A549 (cell line): ENCODE data around the gene GNB4. TPM values are rescaled to one million over a fixed set of nuclear protein-coding genes. Genes with fewer than 3 reads are reported as not detected.

ENCODE experiments used
- ATAC-seq, 2 experiments: fragments of 200-7000 bp in 1 of 2; fragments of >200 bp in 1 of 2; cut with Nextera tagmentation in 1 of 2; cut with Tn5 transposase in 1 of 2; 3 replicates each; pipeline versions ENCODE4 v1.8.0 to v1.9.1; 2018 to 2020; ENCODE audit warnings: mild to moderate bottlenecking in 1 of 2, moderate library complexity in 1 of 2
- CTCF ChIA-PET: fragments of 300-600 bp; sonication (Branson Sonifier 250); formaldehyde crosslinking; extraction: SDS; loops from one replicate; lab custom pipeline; 2021; ENCODE audit warnings: antibody characterized with exemption, inconsistent platforms; lab: Yijun Ruan, JAX
- POLR2A ChIA-PET: fragments of 350-600 bp; formaldehyde crosslinking; extraction: SDS; loops from one replicate; lab custom pipeline; 2021; ENCODE audit warnings: antibody characterized with exemption, inconsistent platforms; lab: Yijun Ruan, JAX
- DNase-seq, 2 experiments: peaks; one replicate each; pipeline versions ENCODE4 v3.0.0 to v3.0.0-alpha.2; 2011 to 2016; ENCODE audit warnings: low read depth in 1 of 2, low spot score in 1 of 2
- FAIRE-seq: peaks from 2 replicates; lab custom pipeline; 2011; peaks lifted over from hg19 to GRCh38; lab: Jason Lieb, UNC
- H3K27ac ChIP-seq, 2 experiments: fragments of >200 bp; sonication (Bioruptor Twin); formaldehyde crosslinking; 3 replicates each; pipeline ENCODE4 v1.5.1; 2016 to 2017
- H3K4me1 ChIP-seq: fragments of >200 bp; sonication (Bioruptor Twin); formaldehyde crosslinking; 3 replicates; pipeline ENCODE4 v1.6.1; 2016
- H3K4me2 ChIP-seq: fragments of >200 bp; sonication (Bioruptor Twin); formaldehyde crosslinking; 3 replicates; pipeline ENCODE4 v1.6.1; 2016
- H3K4me3 ChIP-seq: fragments of >200 bp; sonication (Bioruptor Twin); formaldehyde crosslinking; 3 replicates; pipeline ENCODE4 v1.5.1; 2016
- H3K9me3 ChIP-seq: fragments of >200 bp; sonication (Bioruptor Twin); formaldehyde crosslinking; 3 replicates; pipeline ENCODE4 v1.6.1; 2016
- CBX2 ChIP-seq: fragments of 200-600 bp; sonication (generic); IDR thresholded peaks from 2 replicates; pipeline ENCODE4 v1.6.1; 2016; ENCODE audit warnings: low read depth, mild to moderate bottlenecking, borderline replicate concordance
- E2F6 ChIP-seq: IDR thresholded peaks from 2 replicates; pipeline ENCODE4 v1.6.1; 2012; ENCODE audit warnings: low read depth, borderline replicate concordance
- EP300 ChIP-seq, 2 experiments: fragments of >200 bp; sonication (Bioruptor Twin); formaldehyde crosslinking; IDR thresholded peaks; 2 replicates in 1 of 2; 3 replicates in 1 of 2; pipeline ENCODE4 v1.6.1; 2016 to 2017
- ESRRA ChIP-seq: fragments of 150-350 bp; IDR thresholded peaks from 2 replicates; pipeline ENCODE4 v1.6.1; 2014; ENCODE audit warnings: mild to moderate bottlenecking, low read length, borderline replicate concordance
- FOSB ChIP-seq: fragments of 250-450 bp; sonication (Bioruptor Pico); IDR thresholded peaks from 2 replicates; pipeline ENCODE4 v1.5.0; 2020; ENCODE audit warnings: mild to moderate bottlenecking, moderate library complexity
- FOSL2 ChIP-seq, 2 experiments: fragments of 450-650 bp in 1 of 2; fragments of >200 bp in 1 of 2; sonication (Bioruptor Twin) in 1 of 2; formaldehyde crosslinking; IDR thresholded peaks; 2 replicates each; pipeline versions ENCODE4 v1.5.0 to v1.6.1; 2016 to 2020; ENCODE audit warnings: mild to moderate bottlenecking in 1 of 2, moderate library complexity in 1 of 2
- GATA3 ChIP-seq: IDR thresholded peaks from 2 replicates; pipeline ENCODE4 v1.6.1; 2012; ENCODE audit warnings: borderline replicate concordance
- KDM5A ChIP-seq: fragments of 200-600 bp; sonication (generic); IDR thresholded peaks from 2 replicates; pipeline ENCODE4 v1.6.1; 2016; ENCODE audit warnings: antibody characterized with exemption, mild to moderate bottlenecking
- POLR2AphosphoS2 ChIP-seq: conservative IDR thresholded peaks from 2 replicates; pipeline ENCODE4 v1.6.1; 2012; ENCODE audit warnings: low read length, improper control_type of control experiment, inconsistent platforms
- RAD21 ChIP-seq, 2 experiments: fragments of >200 bp in 1 of 2; sonication (Bioruptor Twin) in 1 of 2; formaldehyde crosslinking in 1 of 2; IDR thresholded peaks in 1 of 2; conservative IDR thresholded peaks in 1 of 2; 2 replicates in 1 of 2; 3 replicates in 1 of 2; pipeline ENCODE4 v1.6.1; 2012 to 2018; ENCODE audit warnings: inconsistent platforms in 1 of 2
- RCOR1 ChIP-seq: fragments of 150-350 bp; IDR thresholded peaks from 2 replicates; pipeline ENCODE4 v1.6.1; 2014; ENCODE audit warnings: antibody characterized with exemption, low read length, low read depth
- REST ChIP-seq: fragments of 200-600 bp; sonication (generic); IDR thresholded peaks from 2 replicates; pipeline ENCODE4 v1.6.1; 2016; ENCODE audit warnings: antibody characterized with exemption, mild to moderate bottlenecking, moderate library complexity
- RFX5 ChIP-seq: fragments of 450-650 bp; IDR thresholded peaks from 2 replicates; pipeline ENCODE4 v1.7.1; 2014; ENCODE audit warnings: antibody characterized with exemption, mild to moderate bottlenecking, moderate library complexity
- RNF2 ChIP-seq: fragments of 200-600 bp; sonication (generic); IDR thresholded peaks from 2 replicates; pipeline ENCODE4 v1.6.1; 2016; ENCODE audit warnings: low read depth, mild to moderate bottlenecking, antibody characterized with exemption, moderate library complexity, borderline replicate concordance
- USF2 ChIP-seq: fragments of 450-650 bp; IDR thresholded peaks from 2 replicates; pipeline ENCODE4 v1.6.1; 2014; ENCODE audit warnings: antibody characterized with exemption
- ZC3H11A ChIP-seq: fragments of 450-650 bp; IDR thresholded peaks from 2 replicates; pipeline ENCODE4 v1.6.1; 2014; ENCODE audit warnings: antibody characterized with exemption, mild to moderate bottlenecking
- ZFP36 ChIP-seq: fragments of 450-650 bp; IDR thresholded peaks from 2 replicates; pipeline ENCODE4 v1.6.1; 2014; ENCODE audit warnings: borderline replicate concordance; ENCODE audit not compliant: partially characterized antibody
- ZNF302 ChIP-seq: fragments of 250-450 bp; sonication (Bioruptor Pico); IDR thresholded peaks from 2 replicates; pipeline ENCODE4 v1.9.0; 2021; ENCODE audit warnings: inconsistent platforms, mild to moderate bottlenecking, moderate library complexity
- WGBS: methylation state at CpG from one replicate; pipeline ENCODE4 v1.1.6; 2017; ENCODE audit errors: missing lambda C conversion rate; 5-methylcytosine and 5-hydroxymethylcytosine counted together
- polyA plus RNA-seq, 4 experiments: library from polyadenylated mRNA; depleted of rRNA in 3 of 4; stranded (reverse); fragments of >200 nt; fragmentation: RNase III in 1 of 4; extraction: RNeasy Plus Mini Kit Qiagen cat#74134 plus additional on column Dnase treatment in 1 of 4; gene quantifications; 2 replicates in 3 of 4; 3 replicates in 1 of 4; pipeline ENCODE4 v1.2.3, GENCODE V29; 2011 to 2017
- TF ChIP-seq, protein P1 (sequence below): IDR thresholded peaks from 2 replicates; pipeline ENCODE4 v1.6.1; 2012
- TF ChIP-seq, protein P2 (sequence below): fragments of >200 bp; sonication (Bioruptor Twin); formaldehyde crosslinking; IDR thresholded peaks from 3 replicates; pipeline ENCODE4 v1.5.1; 2016

The GNB4 gene
- polyA plus RNA-seq, 2 of the 4 experiments (the other 2 are of a cell fraction) = 10.9 to 22.7 TPM

- Histone ChIP-seq H3K4me1 (no peaks in the 10 kb centered on the region), H3K4me2 (no peak overlapping the region), H3K4me3 (no peak overlapping the region), H3K9me3 (no peaks in the 10 kb centered on the region), H3K27ac (no peak overlapping the region)
- ATAC-seq (no peak), FAIRE-seq (no peak), DNase-seq (no peak)
- ChIA-PET POLR2A (no interaction called here), CTCF (no interaction called here)
- 85% methylated on average over 5 of the region's 5 CpGs for WGBS
- TF ChIP-seq FOSL2 (IDR thresholded peaks at IDR 0.05) (no peak), FOSL2 (CRISPR knock-in tag; IDR thresholded peaks at IDR 0.05) (no peak), RAD21 (conservative IDR thresholded peaks at IDR 0.05 in 1 of 2, IDR thresholded peaks at IDR 0.05 in 1 of 2) (no peak)
Measured at GRCh38 chr3:179438841-179439240, 12.4 kb downstream of the GNB4 start.

- ChIA-PET CTCF (no interaction called here), POLR2A (no interaction called here)
- DNase-seq (no peak), FAIRE-seq (no peak), ATAC-seq (no peak)
- Histone ChIP-seq H3K4me2 (no peak overlapping the region), H3K27ac (no peak overlapping the region), H3K4me3 (no peak overlapping the region), H3K9me3 (no peaks in the 10 kb centered on the region), H3K4me1 (no peaks in the 10 kb centered on the region)
- TF ChIP-seq GATA3 (no peak), ZNF302 (no peak), RNF2 (no peak), ZC3H11A (no peak), FOSB (CRISPR knock-in tag) (no peak), RCOR1 (no peak), ESRRA (no peak), EP300 (IDR thresholded peaks at IDR 0.05) (no peak), RFX5 (no peak), CBX2 (no peak), KDM5A (no peak), POLR2AphosphoS2 (no peak), REST (no peak), E2F6 (no peak), ZFP36 (no peak), USF2 (no peak)
- TF ChIP-seq, protein P1, sequence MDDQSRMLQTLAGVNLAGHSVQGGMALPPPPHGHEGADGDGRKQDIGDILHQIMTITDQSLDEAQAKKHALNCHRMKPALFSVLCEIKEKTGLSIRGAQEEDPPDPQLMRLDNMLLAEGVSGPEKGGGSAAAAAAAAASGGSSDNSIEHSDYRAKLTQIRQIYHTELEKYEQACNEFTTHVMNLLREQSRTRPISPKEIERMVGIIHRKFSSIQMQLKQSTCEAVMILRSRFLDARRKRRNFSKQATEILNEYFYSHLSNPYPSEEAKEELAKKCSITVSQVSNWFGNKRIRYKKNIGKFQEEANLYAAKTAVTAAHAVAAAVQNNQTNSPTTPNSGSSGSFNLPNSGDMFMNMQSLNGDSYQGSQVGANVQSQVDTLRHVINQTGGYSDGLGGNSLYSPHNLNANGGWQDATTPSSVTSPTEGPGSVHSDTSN = no peak
- TF ChIP-seq, protein P2, sequence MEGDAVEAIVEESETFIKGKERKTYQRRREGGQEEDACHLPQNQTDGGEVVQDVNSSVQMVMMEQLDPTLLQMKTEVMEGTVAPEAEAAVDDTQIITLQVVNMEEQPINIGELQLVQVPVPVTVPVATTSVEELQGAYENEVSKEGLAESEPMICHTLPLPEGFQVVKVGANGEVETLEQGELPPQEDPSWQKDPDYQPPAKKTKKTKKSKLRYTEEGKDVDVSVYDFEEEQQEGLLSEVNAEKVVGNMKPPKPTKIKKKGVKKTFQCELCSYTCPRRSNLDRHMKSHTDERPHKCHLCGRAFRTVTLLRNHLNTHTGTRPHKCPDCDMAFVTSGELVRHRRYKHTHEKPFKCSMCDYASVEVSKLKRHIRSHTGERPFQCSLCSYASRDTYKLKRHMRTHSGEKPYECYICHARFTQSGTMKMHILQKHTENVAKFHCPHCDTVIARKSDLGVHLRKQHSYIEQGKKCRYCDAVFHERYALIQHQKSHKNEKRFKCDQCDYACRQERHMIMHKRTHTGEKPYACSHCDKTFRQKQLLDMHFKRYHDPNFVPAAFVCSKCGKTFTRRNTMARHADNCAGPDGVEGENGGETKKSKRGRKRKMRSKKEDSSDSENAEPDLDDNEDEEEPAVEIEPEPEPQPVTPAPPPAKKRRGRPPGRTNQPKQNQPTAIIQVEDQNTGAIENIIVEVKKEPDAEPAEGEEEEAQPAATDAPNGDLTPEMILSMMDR = no peak
- WGBS = 82% methylated on average over 3 of the region's 3 CpGs
Measured at GRCh38 chr3:179436517-179436916, 14.8 kb downstream of the GNB4 start.
